SK-N-MC (cell line): ENCODE data around the gene ZNF790.

Experiments used
- DNase-seq: peaks from one replicate; pipeline ENCODE4 v3.0.0-alpha.2; 2011; ENCODE audit warnings: low read depth, low spot score
- H3K27ac ChIP-seq: fragments of 200-600 bp; sonication (generic); 2 replicates; pipeline ENCODE4 v1.5.1; 2016; ENCODE audit warnings: mixed run types
- H3K36me3 ChIP-seq: fragments of 200-600 bp; sonication (generic); 2 replicates; pipeline ENCODE4 v1.6.1; 2017; ENCODE audit warnings: antibody characterized with exemption, low read length, mixed read lengths; ENCODE audit not compliant: insufficient read depth
- H3K4me3 ChIP-seq: fragments of 200-600 bp; sonication (generic); 2 replicates; pipeline ENCODE4 v1.5.1; 2016
- H3K9ac ChIP-seq: fragments of 200-600 bp; sonication (generic); 2 replicates; pipeline ENCODE4 v1.8.0; 2017; ENCODE audit warnings: mixed run types, mixed read lengths; ENCODE audit not compliant: insufficient read length
- H3K9me3 ChIP-seq: fragments of 200-600 bp; sonication (generic); 2 replicates; pipeline ENCODE4 v1.6.1; 2017; ENCODE audit warnings: low read depth, mild to moderate bottlenecking, antibody characterized with exemption, low read length, moderate library complexity, mixed read lengths
- EZH2 ChIP-seq: fragments of 200-600 bp; sonication (generic); IDR thresholded peaks from one replicate; pipeline ENCODE4 v1.6.1; 2017; ENCODE audit warnings: antibody characterized with exemption
- FOXP2 ChIP-seq: optimal IDR thresholded peaks from 2 replicates; pipeline ENCODE3; 2011; ENCODE audit warnings: mild to moderate bottlenecking, moderate library complexity; ENCODE audit not compliant: insufficient read depth; ENCODE audit errors: extremely low read length, control extremely low read depth
- POLR2AphosphoS5 ChIP-seq: IDR thresholded peaks from 2 replicates; pipeline ENCODE4 v1.6.1; 2012; ENCODE audit warnings: mild to moderate bottlenecking, low read depth, low read length, borderline replicate concordance

ZNF790 gene

DNA sequence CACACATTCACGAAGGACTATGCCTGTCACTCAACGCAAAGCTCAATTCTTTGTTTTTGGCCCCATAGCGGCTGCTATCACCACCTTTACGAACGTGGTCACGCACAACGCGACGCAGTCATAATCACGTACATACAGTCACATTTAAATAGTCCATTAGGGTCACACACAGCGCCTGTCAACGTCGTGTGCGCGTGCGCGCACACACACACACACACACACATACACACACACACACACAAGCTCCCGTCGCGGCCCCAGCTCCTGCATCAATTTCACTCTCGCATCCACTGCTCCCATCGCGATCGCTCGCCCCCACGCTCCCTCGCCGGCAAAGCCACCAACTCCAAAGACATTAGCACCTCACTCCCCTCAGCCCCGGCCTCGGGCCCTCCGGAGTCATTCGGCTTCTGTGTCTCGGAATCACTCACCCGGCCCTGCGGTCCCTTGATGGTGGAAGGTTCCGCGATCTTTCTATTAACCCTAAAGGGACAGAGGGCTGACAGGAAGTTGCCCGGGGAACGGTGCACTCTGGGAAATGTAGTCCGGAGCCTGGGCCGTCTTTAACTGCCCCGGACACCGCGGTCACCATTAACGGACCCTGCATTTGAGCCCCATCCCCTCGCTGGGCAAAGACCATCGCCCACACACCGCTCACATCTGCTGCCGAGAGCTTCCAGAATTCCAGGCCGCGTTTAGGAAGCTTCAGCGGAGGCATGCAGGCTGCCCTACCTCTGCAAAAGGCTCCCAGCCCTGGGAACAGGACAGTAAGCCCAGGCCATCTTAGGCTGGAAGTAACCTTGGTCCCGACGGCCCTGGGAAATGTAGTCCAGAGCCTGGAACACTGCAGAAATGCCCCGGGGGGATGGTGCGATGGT is at the start of gene ZNF790:
ZNF790 (minus strand) TSS at position 482 of the 878 bp plus-strand sequence. CDS start 12,768 bp downstream, outside the sequence.
- Histone ChIP-seq H3K9ac (peak within 1 kb of the TSS; percentile 83), H3K36me3 (peaks cover 11% of the 10 kb centered on the region; the same call in 1 of the 2 replicates), H3K4me3 (peak within 1 kb of the TSS; percentile 88), H3K27ac (peak within 1 kb of the TSS; percentile 67; the same call in 1 of the 2 replicates), H3K9me3 (peaks cover 4% of the 10 kb centered on the region; the same call in 1 of the 2 replicates)
- peak; percentile 76; the same call in 1 of the 2 replicates for TF ChIP-seq POLR2AphosphoS5
- no peak for TF ChIP-seq EZH2
- TF ChIP-seq FOXP2 = no peak
- peak; percentile 34 for DNase-seq

DNA sequence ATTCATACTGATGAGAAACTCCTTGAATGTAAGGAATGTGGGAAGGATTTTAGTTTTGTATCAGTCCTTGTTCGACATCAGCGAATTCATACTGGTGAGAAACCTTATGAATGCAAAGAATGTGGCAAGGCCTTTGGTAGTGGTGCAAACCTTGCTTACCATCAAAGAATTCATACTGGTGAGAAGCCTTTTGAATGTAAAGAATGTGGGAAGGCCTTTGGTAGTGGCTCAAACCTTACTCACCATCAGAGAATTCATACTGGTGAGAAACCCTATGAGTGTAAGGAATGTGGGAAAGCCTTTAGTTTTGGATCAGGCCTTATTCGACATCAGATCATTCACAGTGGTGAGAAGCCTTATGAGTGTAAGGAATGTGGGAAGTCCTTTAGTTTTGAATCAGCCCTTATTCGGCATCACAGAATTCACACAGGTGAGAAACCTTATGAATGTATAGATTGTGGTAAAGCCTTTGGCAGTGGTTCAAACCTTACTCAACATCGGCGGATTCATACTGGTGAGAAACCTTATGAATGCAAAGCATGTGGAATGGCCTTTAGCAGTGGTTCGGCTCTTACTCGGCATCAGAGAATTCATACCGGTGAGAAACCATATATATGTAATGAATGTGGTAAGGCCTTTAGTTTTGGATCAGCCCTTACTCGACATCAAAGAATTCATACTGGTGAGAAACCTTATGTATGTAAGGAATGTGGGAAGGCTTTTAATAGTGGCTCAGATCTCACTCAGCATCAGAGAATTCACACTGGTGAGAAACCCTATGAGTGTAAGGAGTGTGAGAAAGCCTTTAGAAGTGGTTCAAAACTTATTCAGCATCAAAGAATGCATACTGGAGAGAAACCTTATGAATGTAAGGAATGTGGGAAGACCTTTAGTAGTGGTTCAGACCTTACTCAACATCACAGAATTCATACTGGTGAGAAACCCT is 39.1 kb upstream of the ZNF790 start:
- Histone ChIP-seq H3K27ac (no peak overlapping the region), H3K36me3 (peaks cover 17% of the 10 kb centered on the region), H3K9me3 (peaks cover 25% of the 10 kb centered on the region), H3K4me3 (no peak overlapping the region), H3K9ac (no peak overlapping the region)
- no peak for TF ChIP-seq FOXP2
- no peak for TF ChIP-seq POLR2AphosphoS5
- TF ChIP-seq EZH2 = no peak
- DNase-seq = no peak

DNA sequence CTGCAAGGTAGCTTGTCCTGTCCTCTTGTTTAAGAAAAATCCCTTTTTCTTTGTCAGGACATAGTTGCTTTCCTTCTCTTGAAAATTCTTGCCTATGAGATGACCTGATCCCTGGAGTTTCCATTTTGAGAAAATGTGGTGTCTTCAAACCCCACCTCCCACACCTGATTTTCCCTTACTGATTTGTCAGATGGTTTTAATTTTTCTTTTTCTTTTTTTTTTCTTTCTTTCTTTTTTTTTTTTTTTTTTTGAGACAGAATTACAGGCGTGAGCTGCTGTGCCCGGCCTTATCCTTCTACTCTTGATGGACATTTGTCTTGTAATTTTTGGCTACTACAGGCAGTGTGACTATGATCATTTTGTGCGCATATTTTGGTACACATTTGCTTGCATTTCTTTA is 13.7 kb upstream of the ZNF790 start:
- TF ChIP-seq FOXP2 = no peak
- TF ChIP-seq EZH2 = no peak
- no peak for TF ChIP-seq POLR2AphosphoS5
- no peak for DNase-seq
- Histone ChIP-seq H3K27ac (no peak overlapping the region), H3K36me3 (peaks cover 32% of the 10 kb centered on the region), H3K9me3 (peaks cover 13% of the 10 kb centered on the region; the same call in 1 of the 2 replicates), H3K9ac (no peak overlapping the region), H3K4me3 (peak overlapping the region; percentile 90)

- Histone ChIP-seq H3K27ac (no peak within 1 kb of the TSS), H3K9me3 (peaks cover 11% of the 10 kb centered on the region; the same call in 1 of the 2 replicates), H3K9ac (peak within 1 kb of the TSS; percentile 92), H3K36me3 (peaks cover 21% of the 10 kb centered on the region), H3K4me3 (peak within 1 kb of the TSS; percentile 90)
- TF ChIP-seq POLR2AphosphoS5 (peak; percentile 88), FOXP2 (no peak)
- peak; percentile 93 for DNase-seq
Observed at GRCh38 chr19:36850559-36851442, 12.6 kb upstream of the ZNF790 start, which contains the start of gene ZNF345. Gene ZNF345, plus strand, starts transcription at chr19:36850876. Its CDS starts 25,955 bp downstream, at chr19:36876831.

GRCh38 chr19:36849701-36850558 is 11.7 kb upstream of the ZNF790 start:
- TF ChIP-seq FOXP2 (no peak), EZH2 (no peak)
- Histone ChIP-seq H3K9me3 (peaks cover 7% of the 10 kb centered on the region; the same call in 1 of the 2 replicates), H3K4me3 (peak overlapping the region; percentile 90), H3K9ac (peak overlapping the region; percentile 92), H3K27ac (no peak overlapping the region; the same call in 1 of the 2 replicates), H3K36me3 (peaks cover 17% of the 10 kb centered on the region; the same call in 1 of the 2 replicates)
- DNase-seq = peak; percentile 56

- Histone ChIP-seq H3K9ac (no peak overlapping the region), H3K36me3 (peaks cover 19% of the 10 kb centered on the region; the same call in 1 of the 2 replicates), H3K9me3 (peaks cover 11% of the 10 kb centered on the region), H3K4me3 (no peak overlapping the region), H3K27ac (no peak overlapping the region)
- TF ChIP-seq EZH2 (no peak), POLR2AphosphoS5 (no peak), FOXP2 (no peak)
- DNase-seq = no peak
Observed at GRCh38 chr19:36847968-36848367, 9.8 kb upstream of the ZNF790 start.

GRCh38 chr19:36838784-36839324 is 667 bp upstream of the ZNF790 start:
- no peak overlapping the region for H3K9ac ChIP-seq
- peak overlapping the region; percentile 88 for H3K4me3 ChIP-seq
- no peak overlapping the region; the same call in 1 of the 2 replicates for H3K27ac ChIP-seq
- H3K9me3 ChIP-seq = no peaks in the 10 kb centered on the region; the same call in 1 of the 2 replicates
- no peak for DNase-seq
- no peak for TF ChIP-seq FOXP2
- TF ChIP-seq POLR2AphosphoS5 = no peak
- TF ChIP-seq EZH2 = no peak
- peaks cover 11% of the 10 kb centered on the region; the same call in 1 of the 2 replicates for H3K36me3 ChIP-seq
